Erythroblast (primary cell): ENCODE data around the gene MGAT4A.
A peak's percentile ranks its signal among the peaks of the same experiment; 100 is the strongest.

Experiments used
- DNase-seq, 2 experiments: peaks; one replicate each; lab custom pipeline; 2025; lab: John Stamatoyannopoulos, UW
- GATA1 ChIP-seq: IDR thresholded peaks from 2 replicates; pipeline ENCODE4 v1.6.1; 2011; ENCODE audit warnings: low read depth, mild to moderate bottlenecking, control low read depth, low read length, moderate library complexity
- POLR2A ChIP-seq: IDR thresholded peaks from 2 replicates; pipeline ENCODE4 v1.6.1; 2011; ENCODE audit warnings: mild to moderate bottlenecking, low read length

The MGAT4A gene

GRCh38 chr2:98571796-98572195, 159.1 kb downstream of the MGAT4A start:
- DNase-seq, result no peak
- TF ChIP-seq POLR2A (no peak), GATA1 (no peak)

GRCh38 chr2:98571121-98571701, 159.7 kb downstream of the MGAT4A start:
- TF ChIP-seq POLR2A (no peak), GATA1 (no peak)
- DNase-seq, result no peak

- no peak for TF ChIP-seq POLR2A
- no peak for TF ChIP-seq GATA1
- no peak for DNase-seq
Measured at GRCh38 chr2:98570356-98570755, 160.6 kb downstream of the MGAT4A start.

- TF ChIP-seq POLR2A, result no peak
- no peak for TF ChIP-seq GATA1
- DNase-seq, result no peak
Measured at GRCh38 chr2:98569915-98570314, 161.0 kb downstream of the MGAT4A start.

- peak; percentile 43 to 76 for DNase-seq
Measured at GRCh38 chr2:98569197-98569793, 161.6 kb downstream of the MGAT4A start.

More at GRCh38 chr2:98569197-98569793, 161.6 kb downstream of the MGAT4A start:
- TF ChIP-seq GATA1 (no peak), POLR2A (no peak)
